Globus pallidus (tissue), 1 donor: ENCODE measurements around the gene GPATCH8.
"Not testable (repeated sequence)": the region's sequence is repeated elsewhere in the genome, so short reads cannot be mapped to it uniquely, and the experiment has no call there.

Source experiments
- DNase-seq: peaks from one replicate; pipeline ENCODE4 v3.0.0-alpha.2; 2015; ENCODE audit warnings: low spot score

The GPATCH8 gene

GRCh38 chr17:44503147-44504029 lies at the start of gene GPATCH8:
GPATCH8 (minus strand) TSS chr17:44503406; CDS start chr17:44503370, 36 bp downstream.
- DNase-seq: peak; percentile 91

GRCh38 chr17:44552361-44552760 lies 49.2 kb upstream of the GPATCH8 start:
- DNase-seq: no peak

GRCh38 chr17:44549686-44550085 lies 46.5 kb upstream of the GPATCH8 start:
- DNase-seq: no peak

GRCh38 chr17:44548376-44549230 lies 45.4 kb upstream of the GPATCH8 start:
- DNase-seq: no peak

- no peak for DNase-seq
These were observed 44.5 kb upstream of the GPATCH8 start for GRCh38 chr17:44547625-44548267.

- no peak for DNase-seq
These were observed 43.7 kb upstream of the GPATCH8 start for GRCh38 chr17:44546671-44547606.

- DNase-seq: no peak
These were observed 40.8 kb upstream of the GPATCH8 start for GRCh38 chr17:44543905-44544523.

GRCh38 chr17:44543213-44543904 lies 40.2 kb upstream of the GPATCH8 start:
- no peak for DNase-seq

GRCh38 chr17:44541884-44542581 lies 38.8 kb upstream of the GPATCH8 start:
- no peak for DNase-seq

- DNase-seq: no peak
These were observed 37.3 kb upstream of the GPATCH8 start for GRCh38 chr17:44540246-44541084.

GRCh38 chr17:44539673-44540072 lies 36.5 kb upstream of the GPATCH8 start:
- no peak for DNase-seq

- DNase-seq: not testable (repeated sequence)
These were observed 34.7 kb upstream of the GPATCH8 start for GRCh38 chr17:44537922-44538321.

GRCh38 chr17:44536090-44536953 lies 33.1 kb upstream of the GPATCH8 start:
- no peak for DNase-seq

- DNase-seq: peak; percentile 69
These were observed 30.5 kb upstream of the GPATCH8 start for GRCh38 chr17:44533533-44534246.

GRCh38 chr17:44530896-44531418 lies 27.8 kb upstream of the GPATCH8 start:
- no peak for DNase-seq

- DNase-seq: no peak
These were observed 26.7 kb upstream of the GPATCH8 start for GRCh38 chr17:44529864-44530263.

- no peak for DNase-seq
These were observed 24.7 kb upstream of the GPATCH8 start for GRCh38 chr17:44527954-44528353.
